ENCODE measurements around the gene WDR35.

The WDR35 gene

DNA sequence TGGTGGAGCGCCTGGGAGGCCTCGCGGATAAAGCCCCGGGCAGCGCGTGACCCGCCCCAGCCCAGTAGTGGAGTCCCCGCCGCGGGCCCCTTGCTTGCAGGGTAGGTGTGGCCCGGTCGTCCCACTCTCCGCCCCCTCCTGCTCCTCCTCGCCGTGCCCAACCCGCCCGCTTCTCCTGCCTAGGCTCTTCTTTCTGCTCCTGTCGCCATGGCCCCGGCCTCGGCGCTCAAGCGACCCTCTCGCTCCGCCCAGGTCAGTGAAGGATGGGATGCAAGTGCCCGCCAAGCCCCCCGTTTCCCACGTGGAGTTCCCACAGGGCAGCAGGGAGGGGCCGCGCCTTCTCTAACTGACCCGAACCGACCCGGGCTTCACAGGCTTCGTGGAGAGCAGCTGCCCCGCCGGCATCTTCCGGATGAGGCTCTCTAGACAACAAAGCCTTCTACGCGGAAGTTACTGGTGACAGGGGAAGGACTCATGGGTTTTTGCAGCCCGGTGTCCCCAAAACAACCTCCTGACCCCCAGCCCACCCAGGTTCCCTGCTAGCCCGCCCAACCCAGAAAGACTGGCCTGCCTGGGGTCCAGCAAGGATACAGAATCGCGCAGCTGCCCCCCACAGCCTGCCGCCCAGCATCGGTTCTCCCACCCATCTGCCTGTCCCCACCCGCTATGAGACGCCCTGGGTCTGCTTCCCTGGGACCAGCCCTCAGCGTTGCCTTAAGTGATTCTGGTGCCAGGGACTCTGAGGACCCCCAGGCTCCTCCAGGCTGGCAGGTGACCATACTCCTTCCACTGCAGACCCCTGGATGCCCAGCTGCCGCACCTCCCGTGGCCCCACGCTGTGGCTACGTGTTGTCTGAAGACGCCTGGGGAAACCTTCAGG lies 121.0 kb downstream of the WDR35 start:
- Histone ChIP-seq H3K27me3 (ENCODE audit: control insufficient read depth, insufficient read depth, low read length) (peaks cover 9% of the 10 kb centered on the region), H3K36me3 (ENCODE audit: control insufficient read depth, insufficient read depth, low read length) (no peaks in the 10 kb centered on the region), H3K4me1 (ENCODE audit: control insufficient read depth, insufficient read depth, low read length) (peaks cover 2% of the 10 kb centered on the region), H3K9ac (ENCODE audit: low read length) (peak overlapping the region; percentile 39), H3K27ac (ENCODE audit: low read depth, low read length) (no peak overlapping the region), H3K4me3 (ENCODE audit: low read length) (peak overlapping the region; percentile 69)

DNA sequence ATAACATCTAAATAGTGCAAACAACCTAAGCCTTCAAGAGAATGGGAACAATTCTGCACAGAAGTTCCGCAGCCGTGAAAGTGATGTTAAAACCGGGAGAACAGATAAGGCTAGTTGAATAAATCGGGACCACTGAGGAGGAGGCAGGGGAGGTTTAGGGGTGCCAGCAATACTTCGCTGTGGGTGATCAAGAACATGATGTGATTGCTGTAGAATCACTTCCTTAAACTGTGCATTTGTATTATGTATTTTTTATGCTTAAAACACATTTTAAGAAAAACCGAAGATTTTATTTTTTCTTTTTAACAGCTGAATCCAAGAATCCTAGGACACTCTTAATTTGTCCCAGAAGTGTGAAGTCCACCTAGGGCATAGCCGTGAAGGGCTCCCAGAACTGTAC lies 121.7 kb downstream of the WDR35 start:
- Histone ChIP-seq H3K4me1 (ENCODE audit: control insufficient read depth, insufficient read depth, low read length) (peaks cover 6% of the 10 kb centered on the region), H3K36me3 (ENCODE audit: control insufficient read depth, insufficient read depth, low read length) (no peaks in the 10 kb centered on the region), H3K9ac (ENCODE audit: low read length) (no peak overlapping the region), H3K4me3 (ENCODE audit: low read length) (peak overlapping the region; percentile 69), H3K27me3 (ENCODE audit: control insufficient read depth, insufficient read depth, low read length) (peaks cover 9% of the 10 kb centered on the region), H3K27ac (ENCODE audit: low read depth, low read length) (no peak overlapping the region)

DNA sequence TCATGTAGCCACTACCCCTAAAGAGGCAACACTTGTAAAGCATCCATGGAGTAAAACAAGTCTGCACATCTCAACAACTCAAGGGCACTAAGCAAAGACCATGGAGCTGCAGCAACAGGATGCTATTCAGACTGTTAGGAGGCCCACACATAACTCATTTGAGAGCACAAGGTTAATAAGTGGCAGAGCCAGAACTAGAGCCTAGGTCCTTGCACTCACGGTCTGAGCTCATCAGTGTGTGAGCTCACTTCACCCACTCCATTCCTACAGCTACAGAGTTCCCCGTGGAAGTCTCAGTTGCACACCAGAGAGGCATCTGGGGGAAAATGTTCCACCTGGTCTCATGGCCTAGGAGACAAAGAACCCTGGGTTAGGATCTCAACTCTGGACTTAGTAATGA lies 123.1 kb downstream of the WDR35 start:
- Histone ChIP-seq H3K4me1 (ENCODE audit: control insufficient read depth, insufficient read depth, low read length) (peaks cover 6% of the 10 kb centered on the region), H3K27ac (ENCODE audit: low read depth, low read length) (no peak overlapping the region), H3K9ac (ENCODE audit: low read length) (no peak overlapping the region), H3K4me3 (ENCODE audit: low read length) (no peak overlapping the region), H3K27me3 (ENCODE audit: control insufficient read depth, insufficient read depth, low read length) (peaks cover 9% of the 10 kb centered on the region), H3K36me3 (ENCODE audit: control insufficient read depth, insufficient read depth, low read length) (no peaks in the 10 kb centered on the region)

DNA sequence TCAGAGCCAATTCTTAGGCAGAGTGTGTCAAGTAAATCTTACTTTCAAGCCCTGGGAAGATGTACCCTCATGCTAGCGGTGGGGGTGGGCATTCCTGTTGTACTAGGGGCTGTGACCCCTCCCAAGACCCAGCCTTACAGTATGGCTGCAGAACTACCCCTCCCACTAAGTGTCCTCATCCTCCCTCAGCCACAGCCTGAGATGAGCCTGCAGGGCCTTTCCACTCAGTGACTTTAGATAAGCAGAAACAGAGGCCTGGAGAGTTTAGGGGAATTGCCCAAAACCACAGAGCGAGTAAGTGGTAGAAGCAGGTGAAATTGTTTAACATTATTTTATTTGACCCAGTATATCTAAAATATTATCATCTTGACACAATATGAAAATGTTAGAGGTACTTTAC lies 124.8 kb downstream of the WDR35 start:
- Histone ChIP-seq H3K9ac (ENCODE audit: low read length) (no peak overlapping the region), H3K4me1 (ENCODE audit: control insufficient read depth, insufficient read depth, low read length) (peaks cover 6% of the 10 kb centered on the region)

DNA sequence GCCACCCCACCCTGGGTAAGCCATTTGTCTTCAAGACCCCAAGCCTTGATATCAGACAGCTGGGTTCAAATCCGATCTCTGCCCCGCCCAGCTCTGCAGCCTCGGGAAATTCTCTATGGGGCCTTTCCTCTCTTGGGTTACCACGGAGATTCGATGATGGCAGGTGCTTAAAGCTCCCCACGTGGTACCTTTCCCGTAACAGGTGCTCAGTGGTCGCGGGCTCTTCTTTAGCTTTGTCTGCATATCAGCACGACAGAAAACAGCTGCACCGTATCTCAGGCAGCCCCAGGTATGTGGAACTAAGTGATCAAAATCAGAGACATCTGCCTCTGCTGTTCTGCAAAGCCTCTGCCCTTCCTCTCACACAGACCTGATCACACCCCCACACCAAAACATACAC lies 125.5 kb downstream of the WDR35 start:
- Histone ChIP-seq H3K36me3 (ENCODE audit: control insufficient read depth, insufficient read depth, low read length) (no peaks in the 10 kb centered on the region), H3K9ac (ENCODE audit: low read length) (no peak overlapping the region), H3K4me1 (ENCODE audit: control insufficient read depth, insufficient read depth, low read length) (peaks cover 6% of the 10 kb centered on the region), H3K4me3 (ENCODE audit: low read length) (no peak overlapping the region), H3K27me3 (ENCODE audit: control insufficient read depth, insufficient read depth, low read length) (peaks cover 4% of the 10 kb centered on the region), H3K27ac (ENCODE audit: low read depth, low read length) (no peak overlapping the region)

More for the DNA sequence above, 124.8 kb downstream of the WDR35 start:
- no peak overlapping the region for H3K4me3 ChIP-seq (ENCODE audit: low read length)
- peaks cover 9% of the 10 kb centered on the region for H3K27me3 ChIP-seq (ENCODE audit: control insufficient read depth, insufficient read depth, low read length)
- no peak overlapping the region for H3K27ac ChIP-seq (ENCODE audit: low read depth, low read length)
- no peaks in the 10 kb centered on the region for H3K36me3 ChIP-seq (ENCODE audit: control insufficient read depth, insufficient read depth, low read length)

DNA sequence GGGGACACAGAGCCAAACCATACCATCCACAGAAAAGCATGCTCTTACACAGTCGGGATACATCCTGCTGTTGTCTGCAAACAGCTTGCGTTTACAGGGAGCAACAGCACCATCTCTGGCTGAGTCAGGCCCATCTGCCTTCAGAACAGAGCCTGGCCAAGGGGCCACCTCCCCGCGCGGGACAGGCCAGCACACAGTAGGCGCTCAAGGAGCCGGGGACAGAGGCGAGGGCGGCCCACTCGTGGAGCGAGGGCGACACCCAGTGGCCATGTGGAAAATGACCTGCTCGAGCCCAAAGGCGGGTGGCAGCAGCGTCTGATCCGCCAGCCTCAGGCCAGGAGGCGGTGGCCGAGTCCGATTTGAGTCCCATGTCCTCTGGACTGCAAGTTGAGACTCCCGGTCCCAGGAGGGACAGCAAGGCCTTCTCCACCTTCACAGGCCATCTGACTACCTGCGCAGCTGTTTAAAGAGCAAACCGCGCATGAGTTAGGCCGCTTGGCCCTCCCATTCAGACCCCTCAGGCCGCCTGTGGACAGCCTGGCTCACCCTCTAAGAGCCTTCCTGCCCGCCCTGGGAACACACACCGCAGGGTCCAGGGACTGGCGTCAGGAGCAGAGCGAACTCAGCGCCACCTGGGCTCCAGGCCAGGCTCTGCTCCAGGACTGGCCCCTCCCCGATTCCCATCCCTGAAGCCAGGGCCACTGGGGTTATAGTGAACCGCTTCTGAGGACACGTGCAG lies 126.4 kb downstream of the WDR35 start:
- H3K27ac ChIP-seq (ENCODE audit: low read depth, low read length): no peak overlapping the region
- no peak overlapping the region for H3K9ac ChIP-seq (ENCODE audit: low read length)
- peak overlapping the region; percentile 50 for H3K4me3 ChIP-seq (ENCODE audit: low read length)

DNA sequence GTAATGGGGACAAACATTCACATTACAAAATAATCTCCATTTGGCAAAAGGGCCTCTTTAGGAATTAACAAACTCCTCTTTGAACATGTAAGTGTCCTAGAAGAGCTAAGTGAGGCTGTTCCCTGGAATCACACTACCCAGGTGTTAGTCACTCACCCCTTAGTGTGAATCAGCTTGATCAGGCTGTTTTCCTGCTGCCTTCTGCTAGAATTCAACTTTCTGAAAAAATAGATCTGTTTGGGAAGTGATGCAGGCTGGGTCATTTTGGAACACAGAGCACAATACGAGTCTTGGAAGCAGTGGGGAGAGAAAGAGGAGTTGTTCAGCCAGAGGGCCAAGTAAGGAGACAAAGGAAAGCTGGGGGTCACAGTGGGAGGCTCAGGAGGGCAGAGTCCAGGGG lies 128.1 kb downstream of the WDR35 start:
- no peak overlapping the region for H3K4me3 ChIP-seq (ENCODE audit: low read length)
- H3K4me1 ChIP-seq (ENCODE audit: control insufficient read depth, insufficient read depth, low read length): peaks cover 4% of the 10 kb centered on the region
- no peak overlapping the region for H3K27ac ChIP-seq (ENCODE audit: low read depth, low read length)
- no peak overlapping the region for H3K9ac ChIP-seq (ENCODE audit: low read length)
- H3K36me3 ChIP-seq (ENCODE audit: control insufficient read depth, insufficient read depth, low read length): no peaks in the 10 kb centered on the region
- H3K27me3 ChIP-seq (ENCODE audit: control insufficient read depth, insufficient read depth, low read length): no peaks in the 10 kb centered on the region

More for the DNA sequence above, 126.4 kb downstream of the WDR35 start:
- peaks cover 4% of the 10 kb centered on the region for H3K4me1 ChIP-seq (ENCODE audit: control insufficient read depth, insufficient read depth, low read length)
- no peaks in the 10 kb centered on the region for H3K36me3 ChIP-seq (ENCODE audit: control insufficient read depth, insufficient read depth, low read length)
- no peaks in the 10 kb centered on the region for H3K27me3 ChIP-seq (ENCODE audit: control insufficient read depth, insufficient read depth, low read length)
